OCI-LY1 (cell line): ENCODE measurements around the gene STAM.

Experiments used
- EZH2 ChIP-seq: fragments of 200-600 bp; sonication (generic), shearing (Covaris generic); IDR thresholded peaks from 2 replicates; pipeline ENCODE4 v1.8.0; 2017; ENCODE audit warnings: borderline replicate concordance, mixed run types, mild to moderate bottlenecking, antibody characterized with exemption, low read length, moderate library complexity, mixed read lengths
- TF ChIP-seq, protein P1 (sequence below): fragments of 200-600 bp; sonication (generic), shearing (Covaris generic); IDR thresholded peaks from 2 replicates; pipeline ENCODE4 v1.5.1; 2017; ENCODE audit warnings: mild to moderate bottlenecking, antibody characterized with exemption, low read length, moderate library complexity, mixed read lengths

DNA sequence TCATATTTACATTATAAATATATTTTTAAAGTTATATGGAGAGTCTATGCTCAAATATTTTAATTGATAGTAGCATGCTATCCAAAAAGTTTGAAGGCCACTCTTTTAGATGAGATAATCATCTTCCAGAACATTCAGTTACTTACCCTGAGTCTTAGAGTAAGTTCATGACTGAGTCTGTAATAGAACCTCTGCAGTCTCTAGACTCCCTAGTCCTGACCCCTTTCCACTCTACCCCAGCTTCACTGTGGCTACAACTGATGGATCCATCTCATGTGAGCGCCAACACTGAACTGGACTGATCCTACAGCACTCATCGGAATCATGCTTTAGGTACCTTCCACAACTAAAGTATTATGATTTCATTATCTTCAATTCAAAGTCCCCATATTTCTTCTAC lies 36.9 kb upstream of the STAM start:
- TF ChIP-seq, protein P1, sequence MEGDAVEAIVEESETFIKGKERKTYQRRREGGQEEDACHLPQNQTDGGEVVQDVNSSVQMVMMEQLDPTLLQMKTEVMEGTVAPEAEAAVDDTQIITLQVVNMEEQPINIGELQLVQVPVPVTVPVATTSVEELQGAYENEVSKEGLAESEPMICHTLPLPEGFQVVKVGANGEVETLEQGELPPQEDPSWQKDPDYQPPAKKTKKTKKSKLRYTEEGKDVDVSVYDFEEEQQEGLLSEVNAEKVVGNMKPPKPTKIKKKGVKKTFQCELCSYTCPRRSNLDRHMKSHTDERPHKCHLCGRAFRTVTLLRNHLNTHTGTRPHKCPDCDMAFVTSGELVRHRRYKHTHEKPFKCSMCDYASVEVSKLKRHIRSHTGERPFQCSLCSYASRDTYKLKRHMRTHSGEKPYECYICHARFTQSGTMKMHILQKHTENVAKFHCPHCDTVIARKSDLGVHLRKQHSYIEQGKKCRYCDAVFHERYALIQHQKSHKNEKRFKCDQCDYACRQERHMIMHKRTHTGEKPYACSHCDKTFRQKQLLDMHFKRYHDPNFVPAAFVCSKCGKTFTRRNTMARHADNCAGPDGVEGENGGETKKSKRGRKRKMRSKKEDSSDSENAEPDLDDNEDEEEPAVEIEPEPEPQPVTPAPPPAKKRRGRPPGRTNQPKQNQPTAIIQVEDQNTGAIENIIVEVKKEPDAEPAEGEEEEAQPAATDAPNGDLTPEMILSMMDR = no peak
- no peak for TF ChIP-seq EZH2
